Measurements from ENCODE around the gene PLIN3. TPM values are rescaled to one million over a fixed set of nuclear protein-coding genes. Genes with fewer than 3 reads are reported as not detected.
A peak's percentile ranks its signal among the peaks of the same experiment; 100 is the strongest.

The PLIN3 gene, protein sequence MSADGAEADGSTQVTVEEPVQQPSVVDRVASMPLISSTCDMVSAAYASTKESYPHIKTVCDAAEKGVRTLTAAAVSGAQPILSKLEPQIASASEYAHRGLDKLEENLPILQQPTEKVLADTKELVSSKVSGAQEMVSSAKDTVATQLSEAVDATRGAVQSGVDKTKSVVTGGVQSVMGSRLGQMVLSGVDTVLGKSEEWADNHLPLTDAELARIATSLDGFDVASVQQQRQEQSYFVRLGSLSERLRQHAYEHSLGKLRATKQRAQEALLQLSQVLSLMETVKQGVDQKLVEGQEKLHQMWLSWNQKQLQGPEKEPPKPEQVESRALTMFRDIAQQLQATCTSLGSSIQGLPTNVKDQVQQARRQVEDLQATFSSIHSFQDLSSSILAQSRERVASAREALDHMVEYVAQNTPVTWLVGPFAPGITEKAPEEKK
- total RNA-seq, result 10 to 100 TPM; 41.7 to 51.6 TPM

DNA sequence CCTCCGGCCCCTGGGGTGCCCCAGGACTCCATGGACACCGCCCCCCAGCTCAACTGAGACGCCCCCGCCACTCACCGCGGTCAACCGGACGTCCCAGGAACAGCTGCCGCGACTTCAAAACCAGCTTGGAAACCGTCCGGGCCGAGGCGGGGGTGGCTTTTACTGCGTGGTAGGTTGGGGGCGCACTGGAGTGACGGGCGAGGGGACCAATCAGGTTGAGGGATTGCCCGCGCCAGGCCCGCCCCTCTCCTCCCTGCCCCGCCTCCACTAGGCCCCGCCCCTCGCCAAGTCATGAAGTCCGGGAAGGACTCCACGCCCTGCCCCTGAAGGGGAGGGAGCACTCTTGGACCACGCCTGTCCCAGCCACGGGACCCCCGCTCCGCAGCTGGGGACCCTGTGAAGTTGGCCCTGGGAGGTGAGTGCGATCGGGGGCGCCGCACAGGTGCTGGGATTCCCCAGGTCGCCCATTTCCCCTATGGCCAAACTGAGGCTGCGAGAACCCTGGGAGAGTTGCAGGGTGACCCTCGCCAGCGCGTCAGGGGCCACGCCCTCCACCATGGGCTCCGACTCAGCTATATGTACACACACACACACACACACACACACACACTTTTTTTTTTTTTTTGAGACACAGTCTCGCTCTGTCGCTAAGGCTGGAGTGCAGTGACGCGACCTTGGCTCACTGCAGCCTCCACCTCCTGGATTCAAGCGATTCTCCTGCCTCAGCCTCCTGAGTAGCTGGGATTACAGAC is at the start of gene PLIN3:
PLIN3 (minus strand) TSS at position 134 of the 752 bp plus-strand sequence. CDS start 6,273 bp downstream, outside the sequence.
- TF ChIP-seq, protein P1, sequence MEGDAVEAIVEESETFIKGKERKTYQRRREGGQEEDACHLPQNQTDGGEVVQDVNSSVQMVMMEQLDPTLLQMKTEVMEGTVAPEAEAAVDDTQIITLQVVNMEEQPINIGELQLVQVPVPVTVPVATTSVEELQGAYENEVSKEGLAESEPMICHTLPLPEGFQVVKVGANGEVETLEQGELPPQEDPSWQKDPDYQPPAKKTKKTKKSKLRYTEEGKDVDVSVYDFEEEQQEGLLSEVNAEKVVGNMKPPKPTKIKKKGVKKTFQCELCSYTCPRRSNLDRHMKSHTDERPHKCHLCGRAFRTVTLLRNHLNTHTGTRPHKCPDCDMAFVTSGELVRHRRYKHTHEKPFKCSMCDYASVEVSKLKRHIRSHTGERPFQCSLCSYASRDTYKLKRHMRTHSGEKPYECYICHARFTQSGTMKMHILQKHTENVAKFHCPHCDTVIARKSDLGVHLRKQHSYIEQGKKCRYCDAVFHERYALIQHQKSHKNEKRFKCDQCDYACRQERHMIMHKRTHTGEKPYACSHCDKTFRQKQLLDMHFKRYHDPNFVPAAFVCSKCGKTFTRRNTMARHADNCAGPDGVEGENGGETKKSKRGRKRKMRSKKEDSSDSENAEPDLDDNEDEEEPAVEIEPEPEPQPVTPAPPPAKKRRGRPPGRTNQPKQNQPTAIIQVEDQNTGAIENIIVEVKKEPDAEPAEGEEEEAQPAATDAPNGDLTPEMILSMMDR (IDR thresholded peaks at IDR 0.05), result no peak
- DNase-seq (ENCODE audit: low spot score) (peak; percentile 95), ATAC-seq (ENCODE audit: insufficient number of reproducible peaks, low FRiP score, low read depth) (peak; percentile 91)
- Histone ChIP-seq H3K4me1 (ENCODE audit: control insufficient read depth in 1 of 2, low read depth in 2 of 2) (peaks cover 3 to 22% of the 10 kb centered on the region in 2 donors), H3K27me3 (replicated peaks; ENCODE audit: insufficient read depth) (no peaks in the 10 kb centered on the region), H3K27ac (peak within 1 kb of the TSS; percentile 68 to 83), H3K36me3 (no peaks in the 10 kb centered on the region), H3K9me3 (no peaks in the 10 kb centered on the region), H3K4me3 (peak within 1 kb of the TSS; percentile 82)

GRCh38 chr19:4916292-4917082 is 49.0 kb upstream of the PLIN3 start:
- no peak for DNase-seq (ENCODE audit: low spot score)
- peaks cover 2 to 21% of the 10 kb centered on the region in 2 donors for H3K4me1 ChIP-seq (ENCODE audit: control insufficient read depth in 1 of 2, low read depth in 2 of 2)
- peak overlapping the region; percentile 37 for H3K4me3 ChIP-seq
- H3K27ac ChIP-seq, result no peak overlapping the region
- H3K36me3 ChIP-seq, result no peaks in the 10 kb centered on the region
- no peak for ATAC-seq (ENCODE audit: insufficient number of reproducible peaks, low FRiP score, low read depth)
- TF ChIP-seq, protein P1 (IDR thresholded peaks at IDR 0.05), result no peak
- H3K9me3 ChIP-seq, result no peaks in the 10 kb centered on the region
- no peaks in the 10 kb centered on the region for H3K27me3 ChIP-seq (replicated peaks; ENCODE audit: insufficient read depth)

- H3K27me3 ChIP-seq (replicated peaks; ENCODE audit: insufficient read depth), result no peaks in the 10 kb centered on the region
- no peaks in the 10 kb centered on the region for H3K36me3 ChIP-seq
- ATAC-seq (ENCODE audit: insufficient number of reproducible peaks, low FRiP score, low read depth) (no peak), DNase-seq (ENCODE audit: low spot score) (no peak)
- H3K27ac ChIP-seq, result no peak overlapping the region
- no peaks in the 10 kb centered on the region for H3K9me3 ChIP-seq
- H3K4me3 ChIP-seq, result peak overlapping the region; percentile 37
- peaks cover 8 to 35% of the 10 kb centered on the region in 2 donors for H3K4me1 ChIP-seq (ENCODE audit: control insufficient read depth in 1 of 2, low read depth in 2 of 2)
- TF ChIP-seq, protein P1 (IDR thresholded peaks at IDR 0.05), result no peak
Measured at GRCh38 chr19:4914736-4915501, 47.5 kb upstream of the PLIN3 start.

- TF ChIP-seq, protein P1 (IDR thresholded peaks at IDR 0.05), result no peak
- no peak overlapping the region for H3K27ac ChIP-seq
- DNase-seq (ENCODE audit: low spot score), result no peak
- no peaks in the 10 kb centered on the region for H3K9me3 ChIP-seq
- H3K4me3 ChIP-seq, result peak overlapping the region; percentile 28
- H3K4me1 ChIP-seq (ENCODE audit: control insufficient read depth in 1 of 2, low read depth in 2 of 2), result peaks cover 8 to 40% of the 10 kb centered on the region in 2 donors
- H3K27me3 ChIP-seq (replicated peaks; ENCODE audit: insufficient read depth), result no peaks in the 10 kb centered on the region
- ATAC-seq (ENCODE audit: insufficient number of reproducible peaks, low FRiP score, low read depth), result no peak
- H3K36me3 ChIP-seq, result no peaks in the 10 kb centered on the region
Measured at GRCh38 chr19:4913996-4914735, 46.7 kb upstream of the PLIN3 start.
